EL (cell line): ENCODE data around the gene C1orf50.

Experiments used
- DNase-seq: peaks from one replicate; pipeline ENCODE4 v3.0.0-alpha.2; 2016

The C1orf50 gene

DNA sequence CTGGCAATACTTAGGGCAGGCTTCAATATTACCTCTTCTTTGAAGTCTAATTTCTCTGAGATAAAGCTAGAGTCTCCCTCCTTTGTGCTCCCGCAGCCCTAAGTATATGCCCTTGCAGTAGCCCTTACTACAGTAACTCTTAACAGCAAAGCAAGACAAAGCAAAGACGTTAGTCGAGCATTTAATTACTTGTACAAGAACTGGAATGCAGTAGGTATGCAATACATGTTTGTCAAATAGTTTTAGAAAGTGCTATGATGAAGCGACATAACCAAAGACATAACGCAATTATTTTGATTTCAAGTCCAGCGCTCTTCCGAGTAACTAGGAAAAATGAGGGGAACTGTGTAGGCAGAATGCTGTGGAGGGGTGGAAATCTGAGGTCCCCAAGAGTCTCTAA, 1.8 kb upstream of the C1orf50 start:
- DNase-seq, result peak; percentile 21

DNA sequence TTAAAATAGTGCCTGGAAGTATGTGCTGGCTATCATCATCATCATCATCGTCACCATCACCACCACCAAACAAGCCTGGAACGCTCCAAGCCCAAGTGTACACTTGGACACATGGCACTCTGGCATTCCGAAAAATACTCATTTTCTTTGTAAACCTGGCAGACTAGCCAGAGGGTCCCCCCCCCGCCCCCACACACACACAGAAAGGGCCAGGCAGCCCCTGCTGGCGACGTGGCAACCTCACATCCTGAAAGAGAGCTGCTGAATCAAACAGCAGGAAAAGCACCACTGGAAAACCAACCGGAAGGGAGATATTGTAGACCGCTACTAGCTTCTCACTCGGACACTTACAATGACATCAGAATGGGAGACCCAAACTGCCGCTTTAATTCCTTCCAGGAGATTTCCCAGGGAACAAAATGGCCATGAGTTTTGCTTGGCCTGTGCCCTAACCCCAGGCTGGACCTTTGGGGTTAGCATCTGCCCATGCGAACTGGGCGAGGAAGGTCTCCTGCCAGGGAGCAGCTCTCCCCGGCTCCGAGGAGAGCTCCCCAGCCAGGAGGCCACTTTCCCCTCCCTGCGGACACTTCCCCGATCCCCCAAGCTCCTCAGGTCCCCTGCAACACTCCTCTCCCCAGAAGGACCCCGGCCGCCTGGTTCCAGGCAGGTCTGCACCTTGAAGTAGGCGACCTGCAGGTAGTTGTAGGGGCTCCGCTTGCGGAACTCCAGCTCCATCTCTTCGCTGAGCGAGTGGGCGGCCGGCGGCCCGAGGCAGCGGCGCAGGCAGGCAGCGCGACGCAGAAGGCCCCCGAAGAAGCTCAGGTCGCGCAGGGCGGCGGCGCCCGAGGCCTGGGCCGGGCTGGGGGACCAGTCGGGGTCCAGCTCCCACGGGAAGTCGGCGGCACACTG, 963 bp upstream of the C1orf50 start:
- peak; percentile 88 for DNase-seq

DNA sequence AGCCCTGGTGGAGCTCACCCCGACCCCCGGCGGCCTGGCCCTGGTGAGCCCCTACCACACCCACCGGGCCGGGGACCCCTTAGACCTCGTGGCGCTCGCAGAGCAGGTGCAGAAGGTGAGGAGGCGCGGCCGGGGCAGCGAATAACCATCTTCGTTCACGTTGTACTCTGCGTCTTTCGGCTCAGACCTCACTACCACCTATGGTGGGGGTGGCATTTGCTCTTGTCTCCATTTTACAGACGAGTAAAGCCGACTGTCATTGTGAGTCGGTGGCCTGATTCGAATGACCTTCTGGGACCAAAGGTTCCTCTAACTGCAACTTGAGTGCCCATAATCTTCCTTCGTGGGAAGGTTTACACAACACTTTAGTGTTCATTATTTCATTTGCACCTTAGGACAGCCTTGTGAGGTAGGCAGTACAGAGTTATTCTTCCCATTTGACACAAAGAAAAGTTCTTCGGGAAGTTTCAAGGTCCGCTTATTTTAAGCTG, 506 bp downstream of the C1orf50 start:
- DNase-seq, result no peak

DNA sequence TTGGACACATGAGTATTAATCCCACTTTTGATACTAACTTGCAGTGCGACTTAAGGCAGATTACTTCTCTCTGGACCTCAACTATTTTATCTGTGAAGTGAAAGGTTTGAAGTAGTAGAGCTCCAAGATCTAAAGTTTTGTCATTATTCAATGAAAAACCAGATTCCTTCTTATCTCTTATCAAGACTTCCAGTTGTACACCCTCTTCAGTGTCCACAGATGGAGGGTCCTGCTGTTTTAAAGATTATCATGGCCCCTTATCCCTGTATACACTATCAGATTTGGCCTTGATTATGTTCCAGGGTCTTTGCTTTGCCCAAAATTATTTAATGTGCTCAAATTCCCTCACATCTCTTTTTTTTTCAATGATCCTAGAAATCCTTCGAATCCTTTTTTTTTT, 1.1 kb downstream of the C1orf50 start:
- no peak for DNase-seq

DNA sequence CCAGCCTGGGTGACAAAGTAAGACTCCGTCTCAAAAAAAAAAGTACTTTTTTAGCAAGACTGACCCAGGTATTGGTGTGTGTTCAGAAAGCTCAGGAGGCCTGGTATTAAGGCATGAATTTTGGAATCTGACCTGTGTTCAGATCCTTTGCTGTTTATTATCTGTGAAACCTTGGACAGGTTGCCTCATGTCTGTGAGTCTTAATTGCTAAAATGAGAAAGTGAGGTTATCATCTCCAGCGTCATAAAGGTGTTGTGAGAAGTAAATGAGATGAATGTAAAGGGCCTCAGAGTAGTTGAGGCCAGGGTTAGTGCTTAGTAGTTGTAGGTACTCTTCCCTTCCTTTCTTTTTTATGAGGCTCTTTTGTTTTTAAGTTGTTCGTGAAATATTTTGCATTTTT, 2.8 kb downstream of the C1orf50 start:
- no peak for DNase-seq

DNA sequence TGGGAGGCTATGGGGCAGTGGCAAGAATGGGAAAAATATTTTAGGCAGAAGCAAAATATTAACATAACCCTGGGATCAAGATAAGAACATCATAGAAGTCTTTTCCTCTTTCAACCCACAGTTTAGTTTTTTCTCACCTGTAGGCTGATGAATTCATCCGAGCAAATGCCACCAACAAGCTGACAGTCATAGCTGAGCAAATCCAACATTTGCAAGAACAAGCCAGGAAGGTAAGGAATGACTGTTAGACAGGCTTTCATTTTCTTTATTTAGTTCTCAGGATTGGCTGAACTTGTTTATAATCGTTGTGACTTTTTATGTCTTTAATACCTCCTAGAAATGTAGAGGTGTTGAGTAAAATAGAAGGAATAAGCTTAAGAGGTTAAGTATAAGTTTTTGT, 6.4 kb downstream of the C1orf50 start:
- no peak for DNase-seq

DNA sequence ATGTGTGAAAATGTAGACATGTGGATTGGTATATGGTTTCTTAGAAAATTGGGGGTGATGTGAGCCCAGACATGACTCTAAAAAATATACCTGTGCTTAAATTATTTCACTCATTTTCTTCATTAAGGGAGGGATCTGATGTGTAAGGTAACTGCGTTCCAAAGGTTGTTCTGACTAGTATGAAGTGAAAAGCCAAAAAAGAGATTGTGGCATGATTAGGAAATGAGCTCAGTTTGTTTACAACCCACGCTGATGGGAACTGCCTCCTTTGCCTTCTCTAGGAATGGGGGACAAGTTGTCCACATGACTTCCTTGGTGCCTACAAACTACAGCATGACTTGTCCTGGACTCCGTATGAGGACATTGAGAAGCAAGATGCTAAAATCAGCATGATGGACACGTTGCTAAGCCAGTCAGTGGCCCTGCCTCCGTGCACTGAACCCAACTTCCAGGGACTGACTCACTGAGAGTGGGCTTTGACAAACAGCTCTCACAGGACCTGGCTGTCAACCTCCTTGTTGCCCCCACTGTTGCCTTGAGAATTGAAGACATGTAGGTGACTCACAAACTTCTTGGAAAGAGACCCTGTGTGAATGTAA, 8.0 kb downstream of the C1orf50 start:
- DNase-seq, result no peak

DNA sequence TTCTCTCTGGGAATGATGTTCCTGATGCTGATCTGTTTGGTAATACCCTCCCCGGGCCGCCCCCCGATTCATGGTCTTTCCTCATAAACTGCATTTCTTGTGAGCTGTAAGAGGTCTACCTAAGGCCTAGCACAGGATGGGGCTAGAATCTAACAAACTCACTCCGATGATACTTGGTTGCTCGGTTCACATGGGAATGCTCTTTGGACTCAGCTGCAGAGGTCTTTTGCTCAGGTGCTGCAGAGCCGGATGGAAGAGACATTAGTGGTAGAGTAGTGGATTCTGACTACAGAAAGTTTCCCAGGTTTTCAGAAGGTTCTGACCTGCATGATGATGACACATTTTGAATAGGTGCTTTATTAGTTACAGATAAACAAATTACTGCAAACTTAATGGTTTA, 9.5 kb downstream of the C1orf50 start:
- no peak for DNase-seq

DNA sequence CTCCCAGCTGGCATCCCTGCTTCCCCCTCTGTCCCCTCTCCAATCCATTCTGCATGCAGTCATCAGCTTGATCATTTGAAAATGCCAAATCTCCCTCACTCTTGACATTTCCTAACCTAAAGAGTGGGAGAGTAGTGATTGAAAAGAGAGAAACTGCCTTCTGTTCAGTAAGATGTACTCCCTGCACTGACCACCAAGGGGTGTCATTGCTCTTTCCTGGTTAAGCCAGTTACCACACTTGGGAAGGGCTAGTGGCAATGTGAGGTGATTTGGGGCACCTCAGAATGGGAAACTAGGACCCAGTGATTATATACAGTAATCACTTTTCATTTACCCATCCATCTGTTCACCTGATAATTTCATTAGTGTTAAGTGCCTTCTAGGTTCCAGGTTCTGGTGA, 10.8 kb downstream of the C1orf50 start:
- DNase-seq, result peak; percentile 45

DNA sequence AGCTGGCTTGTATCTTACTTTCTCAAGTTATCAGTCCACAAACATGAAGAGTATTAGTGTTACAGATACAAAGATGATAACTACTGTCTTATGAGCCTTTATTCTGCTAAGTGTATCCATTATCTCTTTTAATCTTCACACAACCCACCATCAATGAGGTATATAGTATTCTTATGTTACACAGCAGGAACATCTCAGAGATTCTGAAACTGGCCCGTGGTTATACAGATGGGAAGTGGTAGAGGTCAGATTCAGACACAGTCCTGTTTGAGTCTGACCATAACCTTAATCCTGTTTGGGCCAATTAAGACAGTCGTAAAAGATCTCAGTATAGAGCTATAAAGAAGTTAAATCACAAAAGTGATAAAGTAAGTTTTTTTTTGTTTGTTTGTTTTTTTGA, 12.7 kb downstream of the C1orf50 start:
- no peak for DNase-seq

DNA sequence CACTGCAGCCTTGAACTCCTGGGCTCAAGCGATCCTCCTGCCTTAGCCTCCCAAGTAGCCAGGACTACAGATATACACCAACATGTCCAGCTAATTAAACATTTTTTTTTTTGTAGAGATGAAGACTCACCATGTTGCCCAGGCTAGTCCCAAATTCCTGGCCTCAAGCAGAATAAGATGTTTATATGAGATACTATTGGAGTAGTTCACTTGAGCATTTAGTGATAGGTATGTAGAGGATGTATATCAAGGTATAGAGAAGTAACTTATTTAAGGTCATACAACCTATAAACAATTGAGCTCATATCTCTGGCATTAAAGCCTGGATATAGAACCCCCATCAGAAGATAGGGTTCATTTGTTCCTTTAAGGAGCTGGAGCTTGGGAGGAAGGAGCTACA, 13.1 kb downstream of the C1orf50 start:
- DNase-seq, result no peak

DNA sequence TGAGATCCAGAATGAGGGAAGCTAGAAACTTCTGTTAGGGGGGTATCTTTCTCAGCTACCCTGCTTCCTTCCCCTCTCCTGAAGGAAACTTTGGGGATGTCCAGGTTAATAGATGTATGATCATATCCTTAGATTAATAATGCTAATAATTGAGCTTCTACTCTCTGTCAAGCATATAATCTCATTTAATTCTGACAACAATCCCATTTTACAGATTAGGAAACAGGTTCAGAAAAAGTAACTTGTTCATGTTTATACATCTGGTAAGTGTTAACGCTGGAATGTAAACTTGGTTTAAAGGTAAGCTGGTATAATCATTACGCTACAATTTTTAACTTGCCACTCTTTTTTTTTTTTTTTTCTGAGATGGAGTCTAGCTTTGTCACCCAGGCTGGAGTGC, 16.0 kb downstream of the C1orf50 start:
- DNase-seq, result no peak

DNA sequence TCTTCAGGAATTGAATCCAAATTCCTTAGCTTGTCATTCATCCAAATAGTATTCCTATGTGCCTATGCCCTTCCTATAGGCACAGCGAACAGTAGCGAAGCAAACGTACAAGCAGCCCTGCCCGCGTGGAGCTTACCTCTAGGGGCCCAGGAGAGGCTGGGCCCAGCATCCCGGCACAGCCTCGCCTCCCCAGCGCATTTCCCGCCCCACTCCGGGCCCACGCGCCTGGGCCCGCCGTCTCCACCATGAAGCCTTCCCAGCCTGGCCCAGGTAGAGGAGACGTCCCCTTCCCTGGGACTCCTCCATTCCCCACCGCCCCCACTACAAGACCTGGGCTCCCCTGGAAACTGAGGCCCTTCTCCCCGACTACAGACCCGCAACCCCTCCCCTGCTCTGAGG, 17.5 kb downstream of the C1orf50 start:
- no peak for DNase-seq

DNA sequence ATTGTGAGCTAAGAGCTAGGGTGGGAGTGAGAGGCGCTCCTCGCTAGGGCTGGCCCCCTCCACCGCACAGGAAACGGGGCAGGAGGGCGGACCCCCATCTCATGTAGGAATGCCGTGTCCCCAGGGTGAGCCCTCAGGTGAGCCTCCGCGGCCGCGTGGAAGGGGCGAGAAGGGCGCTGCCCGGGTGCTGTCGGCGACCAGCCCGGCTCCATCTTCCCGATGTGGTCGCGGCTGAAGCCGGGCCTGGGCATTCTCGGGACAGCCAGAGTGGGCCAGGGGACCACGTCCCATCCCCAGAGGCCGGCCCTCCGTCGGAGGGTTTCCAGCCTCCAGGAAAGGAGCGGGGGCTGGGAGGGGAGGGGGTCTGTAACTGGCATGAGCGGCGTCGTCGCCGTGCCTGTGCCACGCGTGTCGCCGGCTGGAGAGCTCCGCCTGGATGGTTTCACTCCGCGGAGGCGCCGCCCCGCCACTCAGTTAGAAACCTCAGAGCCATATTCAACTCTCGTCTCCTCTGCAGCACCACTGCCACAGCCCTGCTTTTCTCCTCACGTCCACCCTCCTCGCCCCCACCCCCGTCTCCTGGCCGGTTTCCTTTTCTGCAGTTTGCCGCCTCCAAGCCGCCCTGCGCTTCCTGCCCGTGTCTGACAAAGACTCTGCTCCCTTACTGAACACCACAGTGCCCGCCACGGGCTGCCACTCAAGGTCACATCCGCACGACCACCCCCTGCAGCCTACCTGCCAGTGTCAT, 18.1 kb downstream of the C1orf50 start, which contains the start of gene TMEM269:
Gene TMEM269 (plus strand): TSS at position 46 of the 748 bp plus-strand sequence. CDS start 4,903 bp downstream, outside the sequence.
- DNase-seq, result no peak

DNA sequence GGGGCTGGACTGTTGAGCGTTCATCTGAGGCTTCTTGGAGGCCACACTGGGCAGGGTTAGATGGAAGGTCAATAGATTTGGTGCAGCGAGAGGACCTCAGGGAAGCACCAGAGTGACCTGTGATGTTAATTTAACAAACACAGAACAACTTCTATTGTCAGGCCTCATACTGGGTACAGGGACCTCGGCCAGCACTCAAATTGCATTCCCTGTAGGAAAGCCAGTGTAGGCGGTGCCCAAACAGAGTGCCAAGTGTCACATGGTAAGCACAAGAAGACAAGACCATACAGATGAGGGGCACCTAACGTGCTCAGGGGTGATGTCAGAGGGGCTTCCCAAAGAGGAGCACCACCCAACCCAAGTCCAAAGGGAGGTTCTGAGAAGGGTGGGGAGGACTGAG, 19.0 kb downstream of the C1orf50 start:
- DNase-seq, result no peak

DNA sequence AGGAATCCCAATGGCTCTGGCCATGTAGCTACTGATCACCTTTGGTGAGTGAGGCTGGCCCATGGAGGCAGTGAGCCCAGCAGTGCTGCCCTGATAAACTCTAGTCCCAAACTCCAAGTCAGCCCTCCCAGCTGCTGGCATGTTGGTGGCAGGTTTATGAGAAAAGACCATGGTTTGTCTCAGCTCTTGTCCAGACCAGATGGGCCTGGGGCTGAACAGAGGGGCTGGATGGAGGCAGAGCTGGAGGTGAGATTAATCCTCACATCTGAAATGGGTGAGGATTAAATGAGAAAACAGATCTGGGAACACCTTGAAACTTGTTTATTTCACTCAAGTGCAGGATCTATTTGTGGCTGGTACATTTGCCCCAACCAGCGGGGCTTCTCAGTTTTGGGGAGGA, 21.0 kb downstream of the C1orf50 start:
- DNase-seq, result no peak

DNA sequence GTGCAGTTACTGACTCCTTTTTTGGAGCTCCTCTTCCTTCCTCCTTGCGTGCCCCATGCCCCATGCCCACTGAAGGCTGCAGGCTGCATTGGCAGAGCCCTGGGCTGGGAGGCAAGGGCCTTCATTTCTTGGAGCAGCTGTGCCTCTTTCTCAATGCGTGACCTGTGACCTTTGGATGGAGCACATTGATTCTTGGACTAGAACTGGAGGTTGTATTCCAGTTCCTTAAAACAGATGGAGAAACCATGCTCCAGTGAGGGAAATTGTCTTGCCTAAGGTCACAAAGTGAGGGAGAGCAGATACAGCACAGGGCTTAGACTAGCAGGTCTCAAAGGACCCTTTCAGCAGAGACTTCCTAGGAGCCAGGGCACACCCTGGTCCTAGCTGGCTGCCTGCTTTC, 26.8 kb downstream of the C1orf50 start:
- no peak for DNase-seq

DNA sequence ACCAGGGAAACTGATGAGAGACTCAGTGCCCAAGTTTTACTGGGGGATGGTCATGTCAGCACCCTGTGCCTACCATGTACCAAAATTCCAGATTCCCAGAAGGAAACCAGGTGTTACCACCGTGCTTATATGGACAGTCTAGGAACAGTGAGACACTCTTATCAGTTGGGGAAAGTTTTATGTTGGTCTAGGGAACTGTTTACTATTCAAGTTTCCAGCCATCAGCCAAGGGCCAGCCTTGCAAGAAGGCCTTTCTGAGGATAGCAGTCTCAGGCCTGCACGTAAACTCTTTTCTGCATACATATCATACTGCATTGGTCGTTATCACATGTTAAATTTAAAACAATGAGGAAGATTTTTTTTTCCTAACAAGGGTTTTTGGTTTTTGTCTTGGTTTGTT, 30.4 kb downstream of the C1orf50 start:
- DNase-seq, result no peak

DNA sequence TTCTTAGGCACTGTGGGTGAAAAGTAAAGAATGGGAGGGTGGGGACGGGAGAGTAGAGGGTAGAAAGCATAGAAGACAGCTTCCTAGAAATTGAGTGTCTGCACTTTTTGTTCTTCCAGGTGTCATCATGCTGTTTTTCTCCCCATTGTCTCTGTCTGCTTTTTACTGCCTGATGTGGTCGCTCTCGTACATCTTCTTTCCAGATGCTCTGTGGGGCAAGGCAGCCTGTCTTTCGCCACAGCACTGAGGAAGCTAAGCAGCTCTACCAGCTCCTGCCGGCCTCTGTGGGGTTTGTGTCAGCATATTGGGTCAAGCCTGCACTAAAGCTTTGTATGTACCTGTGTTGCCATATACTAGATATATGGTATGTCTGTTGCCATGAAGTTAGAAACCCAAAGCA, 30.9 kb downstream of the C1orf50 start:
- no peak for DNase-seq

DNA sequence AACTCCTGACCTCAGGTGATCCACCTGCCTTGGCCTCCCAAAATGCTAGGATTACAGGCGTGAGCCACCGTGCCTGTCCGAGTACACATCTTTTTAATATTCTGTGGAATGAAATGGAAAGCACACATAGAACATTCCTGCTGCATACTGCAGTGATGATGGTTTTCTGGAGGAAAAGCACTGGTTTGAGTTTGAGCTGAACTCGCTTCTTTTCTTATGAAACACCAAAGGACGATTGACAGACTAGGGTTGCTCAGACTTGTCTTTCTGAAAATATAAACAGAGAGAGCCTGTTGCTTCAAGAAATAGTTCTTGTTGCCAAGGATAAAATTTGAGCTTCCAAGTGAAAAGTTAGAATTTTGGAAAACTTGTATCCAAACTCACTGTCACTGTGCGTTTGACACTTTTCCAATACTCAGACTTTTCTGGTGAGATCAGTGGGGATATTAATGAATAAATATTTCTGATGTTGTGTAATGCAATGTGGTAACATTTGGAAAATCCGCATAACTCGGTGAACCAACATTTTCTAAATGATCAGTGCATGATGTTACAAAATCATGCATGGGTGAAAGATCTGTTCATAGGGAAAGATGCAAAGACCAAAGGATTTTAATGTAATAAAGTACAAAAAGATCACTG, 34.9 kb downstream of the C1orf50 start:
- DNase-seq, result no peak

DNA sequence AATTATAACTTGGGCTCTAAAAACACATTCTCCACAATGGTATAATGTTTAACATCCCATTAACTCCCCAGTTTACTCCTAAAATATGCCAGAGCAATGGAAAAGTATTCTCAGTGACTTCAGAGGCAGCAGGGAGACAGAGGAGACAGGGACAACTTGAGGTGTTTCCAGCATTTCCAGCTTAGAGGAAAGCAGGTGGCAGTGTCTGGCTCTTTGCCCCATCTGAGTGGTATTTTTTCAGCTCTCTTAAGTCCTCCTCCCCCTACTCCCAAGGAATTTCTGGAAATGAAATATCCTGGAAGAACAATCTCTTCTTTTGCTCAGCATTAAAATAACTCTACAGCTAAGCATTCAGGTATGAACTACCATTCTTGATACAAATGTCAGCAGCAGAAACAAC, 39.1 kb downstream of the C1orf50 start:
- DNase-seq, result no peak

DNA sequence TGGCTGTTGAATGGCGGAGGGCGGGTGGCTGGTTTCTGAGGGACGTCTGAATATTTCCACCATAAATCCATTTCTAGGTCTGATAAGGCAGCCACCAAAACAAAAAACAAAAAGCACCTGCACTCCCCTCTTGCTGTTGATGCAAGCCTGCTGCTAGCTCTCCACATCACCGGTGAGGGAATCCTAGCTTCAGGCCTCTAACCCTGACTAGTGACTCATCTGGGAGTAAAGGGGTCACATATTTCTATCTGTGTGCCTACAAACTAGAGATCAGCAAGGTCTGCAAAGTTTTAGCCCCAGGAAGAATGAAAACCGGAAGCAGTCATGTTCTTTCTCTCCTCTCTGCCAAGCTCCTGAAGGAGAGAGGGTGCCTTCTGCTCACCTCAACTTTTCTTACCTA, 39.5 kb downstream of the C1orf50 start:
- DNase-seq, result peak; percentile 56

DNA sequence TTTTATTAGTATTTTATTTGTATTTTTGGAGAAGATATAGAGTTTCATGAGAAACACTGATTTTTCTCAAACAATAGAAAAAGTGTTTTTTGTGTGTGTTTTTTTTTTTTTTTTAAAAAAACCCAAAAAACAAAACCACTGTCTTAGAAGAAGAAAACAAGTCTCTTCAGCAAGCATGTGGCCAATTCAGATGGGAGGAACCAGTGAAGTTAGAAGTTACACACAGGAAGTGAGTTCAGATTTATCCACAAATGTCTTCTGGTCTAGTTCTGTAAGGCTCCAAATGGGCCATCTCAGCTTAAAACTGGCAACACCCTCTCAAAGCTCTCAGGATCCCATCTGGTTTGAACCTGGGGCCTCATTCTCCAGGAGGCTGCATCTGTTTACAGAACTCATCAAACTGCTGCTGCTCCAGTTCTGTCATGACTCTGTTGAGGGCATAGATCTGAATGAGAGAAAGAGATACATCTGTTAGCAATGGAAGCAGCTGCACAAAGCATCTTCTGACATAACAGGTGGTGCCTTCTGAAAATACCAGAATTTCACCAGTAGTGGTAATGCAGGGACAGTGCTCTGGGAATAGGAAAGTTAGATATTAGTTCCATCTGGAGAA, 40.1 kb downstream of the C1orf50 start:
- no peak for DNase-seq
